IPS-18a (cell line): Measurements from ENCODE around the gene C1QTNF12.
"Not testable (repeated sequence)": the region's sequence is repeated elsewhere in the genome, so short reads cannot be mapped to it uniquely, and the experiment has no call there.

Experiments
- H3K27ac ChIP-seq: one replicate; pipeline ENCODE4 v1.5.1; 2013; ENCODE audit warnings: low read length
- H3K27me3 ChIP-seq: one replicate; pipeline ENCODE4 v1.6.1; 2013; ENCODE audit warnings: mild to moderate bottlenecking, low read length; ENCODE audit not compliant: control insufficient read depth, insufficient read depth
- H3K36me3 ChIP-seq: one replicate; pipeline ENCODE4 v1.6.1; 2013; ENCODE audit warnings: low read depth, low read length; ENCODE audit not compliant: control insufficient read depth
- H3K4me1 ChIP-seq: one replicate; pipeline ENCODE4 v1.6.1; 2013; ENCODE audit warnings: low read depth, low read length; ENCODE audit not compliant: control insufficient read depth
- H3K4me3 ChIP-seq: one replicate; pipeline ENCODE4 v1.5.1; 2013; ENCODE audit warnings: low read length
- H3K9ac ChIP-seq: one replicate; pipeline ENCODE4 v1.6.1; 2013; ENCODE audit warnings: mild to moderate bottlenecking, low read length, moderate library complexity
- H3K9me3 ChIP-seq: one replicate; pipeline ENCODE4 v1.6.1; 2013; ENCODE audit warnings: low read depth, low read length; ENCODE audit not compliant: control insufficient read depth

The C1QTNF12 gene

GRCh38 chr1:1253972-1254666, 7.6 kb upstream of the C1QTNF12 start:
- Histone ChIP-seq H3K4me1 (peaks cover 6% of the 10 kb centered on the region), H3K36me3 (peaks cover 14% of the 10 kb centered on the region), H3K9me3 (no peaks in the 10 kb centered on the region), H3K27ac (no peak overlapping the region), H3K4me3 (no peak overlapping the region), H3K27me3 (no peaks in the 10 kb centered on the region), H3K9ac (no peak overlapping the region)

GRCh38 chr1:1253314-1253713, 6.8 kb upstream of the C1QTNF12 start:
- peaks cover 10% of the 10 kb centered on the region for H3K36me3 ChIP-seq
- H3K27me3 ChIP-seq = peaks cover 2% of the 10 kb centered on the region
- peaks cover 6% of the 10 kb centered on the region for H3K4me1 ChIP-seq
- no peaks in the 10 kb centered on the region for H3K9me3 ChIP-seq
- H3K9ac ChIP-seq = no peak overlapping the region
- H3K4me3 ChIP-seq = no peak overlapping the region
- H3K27ac ChIP-seq = no peak overlapping the region

- Histone ChIP-seq H3K4me3 (no peak overlapping the region), H3K27ac (no peak overlapping the region), H3K36me3 (peaks cover 6% of the 10 kb centered on the region), H3K9me3 (no peaks in the 10 kb centered on the region), H3K9ac (no peak overlapping the region), H3K27me3 (peaks cover 26% of the 10 kb centered on the region), H3K4me1 (no peaks in the 10 kb centered on the region)
Measured at GRCh38 chr1:1250786-1251284, 4.3 kb upstream of the C1QTNF12 start.

- not testable (repeated sequence) for H3K27ac ChIP-seq, H3K36me3 ChIP-seq, H3K9me3 ChIP-seq, H3K9ac ChIP-seq, H3K4me3 ChIP-seq, H3K4me1 ChIP-seq
- H3K27me3 ChIP-seq = peaks cover 29% of the 10 kb centered on the region
Measured at GRCh38 chr1:1248009-1248913, 1.7 kb upstream of the C1QTNF12 start.

GRCh38 chr1:1247341-1247913, 905 bp upstream of the C1QTNF12 start:
- Histone ChIP-seq H3K27ac (no peak overlapping the region), H3K4me3 (no peak overlapping the region), H3K4me1 (no peaks in the 10 kb centered on the region), H3K36me3 (no peaks in the 10 kb centered on the region), H3K9ac (no peak overlapping the region), H3K9me3 (no peaks in the 10 kb centered on the region), H3K27me3 (peaks cover 29% of the 10 kb centered on the region)

- Histone ChIP-seq H3K4me3 (no peak overlapping the region), H3K9ac (no peak overlapping the region), H3K9me3 (no peaks in the 10 kb centered on the region), H3K36me3 (no peaks in the 10 kb centered on the region), H3K27me3 (peaks cover 29% of the 10 kb centered on the region), H3K27ac (no peak overlapping the region), H3K4me1 (no peaks in the 10 kb centered on the region)
Measured at GRCh38 chr1:1245817-1246576, 525 bp downstream of the C1QTNF12 start.

GRCh38 chr1:1245178-1245816, 1.2 kb downstream of the C1QTNF12 start:
- Histone ChIP-seq H3K4me1 (no peaks in the 10 kb centered on the region), H3K27ac (no peak overlapping the region), H3K9me3 (no peaks in the 10 kb centered on the region), H3K4me3 (no peak overlapping the region), H3K27me3 (peaks cover 29% of the 10 kb centered on the region), H3K36me3 (no peaks in the 10 kb centered on the region), H3K9ac (no peak overlapping the region)

- no peaks in the 10 kb centered on the region for H3K4me1 ChIP-seq
- no peaks in the 10 kb centered on the region for H3K9me3 ChIP-seq
- H3K36me3 ChIP-seq = no peaks in the 10 kb centered on the region
- H3K27me3 ChIP-seq = peaks cover 29% of the 10 kb centered on the region
- H3K9ac ChIP-seq = no peak overlapping the region
- no peak overlapping the region for H3K27ac ChIP-seq
- H3K4me3 ChIP-seq = no peak overlapping the region
Measured at GRCh38 chr1:1244192-1244811, 2.2 kb downstream of the C1QTNF12 start.

GRCh38 chr1:1243807-1244191, 2.7 kb downstream of the C1QTNF12 start:
- no peak overlapping the region for H3K9ac ChIP-seq
- H3K27me3 ChIP-seq = peaks cover 29% of the 10 kb centered on the region
- H3K9me3 ChIP-seq = no peaks in the 10 kb centered on the region
- no peaks in the 10 kb centered on the region for H3K4me1 ChIP-seq
- H3K36me3 ChIP-seq = no peaks in the 10 kb centered on the region
- H3K27ac ChIP-seq = no peak overlapping the region
- no peak overlapping the region for H3K4me3 ChIP-seq

GRCh38 chr1:1243266-1243660, 3.3 kb downstream of the C1QTNF12 start:
- Histone ChIP-seq H3K9me3 (no peaks in the 10 kb centered on the region), H3K36me3 (no peaks in the 10 kb centered on the region), H3K9ac (no peak overlapping the region), H3K4me3 (no peak overlapping the region), H3K27me3 (peaks cover 26% of the 10 kb centered on the region), H3K27ac (no peak overlapping the region), H3K4me1 (no peaks in the 10 kb centered on the region)
